Breast epithelium (tissue), 4 donors: Measurements from ENCODE around the gene GRM4. TPM values are rescaled to one million over a fixed set of nuclear protein-coding genes. Genes with fewer than 3 reads are reported as not detected.

Experiments used
- DNase-seq, 2 donors: peaks; one replicate each; pipeline ENCODE4 v3.0.0-alpha.2; 2019; ENCODE audit warnings: low spot score in 2 of 2
- H3K27ac ChIP-seq, 2 donors: fragments of 200-600 bp; sonication (generic) in 1 of 2; one replicate each; pipeline ENCODE4 v1.5.1; 2016 to 2019; ENCODE audit warnings: mild to moderate bottlenecking in 1 of 2
- H3K27me3 ChIP-seq, 2 donors: fragments of 200-600 bp; sonication (generic) in 1 of 2; one replicate each; pipeline versions ENCODE4 v1.5.1 to v1.6.0; 2017 to 2019; ENCODE audit warnings: control low read depth in 1 of 2, mild to moderate bottlenecking in 1 of 2
- H3K36me3 ChIP-seq: fragments of 200-600 bp; one replicate; pipeline ENCODE4 v1.5.1; 2019
- H3K4me1 ChIP-seq, 2 donors: fragments of 200-600 bp; sonication (generic); one replicate each; pipeline ENCODE4 v1.5.1; 2016 to 2019; ENCODE audit warnings: control low read depth in 1 of 2
- H3K4me3 ChIP-seq, 3 donors: fragments of 200-600 bp; sonication (generic); 1 replicate in 2 of 3; 2 replicates in 1 of 3; pipeline ENCODE4 v1.5.1; 2016 to 2019; ENCODE audit warnings: mild to moderate bottlenecking in 3 of 3, moderate library complexity in 2 of 3
- H3K9me3 ChIP-seq, 2 donors: fragments of 200-600 bp; sonication (generic) in 1 of 2; one replicate each; pipeline ENCODE4 v1.5.1; 2016 to 2019; ENCODE audit warnings: control low read depth in 1 of 2
- POLR2A ChIP-seq: fragments of 450-650 bp; IDR thresholded peaks from one replicate; pipeline ENCODE4 v1.6.1; 2016; ENCODE audit warnings: antibody characterized with exemption, mild to moderate bottlenecking, moderate library complexity
- POLR2AphosphoS5 ChIP-seq, 3 donors: sonication (generic); formaldehyde crosslinking; IDR thresholded peaks; one replicate each; pipeline ENCODE4 v1.6.1; 2017; ENCODE audit warnings: antibody characterized with exemption in 3 of 3
- intact Hi-C: fragments of 100-400 bp; cut with DNase I; formaldehyde crosslinking; loops from one replicate; pipeline ENCODE4 v1.15.1; 2023; ENCODE audit warnings: low total_unique reads
- total RNA-seq, 3 donors: library from RNA; depleted of rRNA; stranded (reverse); fragments of >200 nt; gene quantifications; one replicate each; pipeline ENCODE4 v1.1.0, GENCODE V29; 2016
- TF ChIP-seq, protein P1 (sequence below), 3 donors: fragments of 450-650 bp; IDR thresholded peaks; one replicate each; pipeline ENCODE4 v1.5.1; 2016 to 2017; ENCODE audit warnings: antibody characterized with exemption in 3 of 3, mild to moderate bottlenecking in 3 of 3, moderate library complexity in 3 of 3

The GRM4 gene
- total RNA-seq, 3 donors from 2014 or later = not detected

GRCh38 chr6:34041385-34041784 is 104.5 kb downstream of the GRM4 start:
- Histone ChIP-seq H3K36me3 (no peaks in the 10 kb centered on the region), H3K27me3 (no peaks in the 10 kb centered on the region), H3K4me1 (no peaks in the 10 kb centered on the region), H3K27ac (no peak overlapping the region), H3K9me3 (no peaks in the 10 kb centered on the region), H3K4me3 (no peak overlapping the region)
- intact Hi-C loops = no loop called here
- no peak for TF ChIP-seq POLR2A
- TF ChIP-seq, protein P1, sequence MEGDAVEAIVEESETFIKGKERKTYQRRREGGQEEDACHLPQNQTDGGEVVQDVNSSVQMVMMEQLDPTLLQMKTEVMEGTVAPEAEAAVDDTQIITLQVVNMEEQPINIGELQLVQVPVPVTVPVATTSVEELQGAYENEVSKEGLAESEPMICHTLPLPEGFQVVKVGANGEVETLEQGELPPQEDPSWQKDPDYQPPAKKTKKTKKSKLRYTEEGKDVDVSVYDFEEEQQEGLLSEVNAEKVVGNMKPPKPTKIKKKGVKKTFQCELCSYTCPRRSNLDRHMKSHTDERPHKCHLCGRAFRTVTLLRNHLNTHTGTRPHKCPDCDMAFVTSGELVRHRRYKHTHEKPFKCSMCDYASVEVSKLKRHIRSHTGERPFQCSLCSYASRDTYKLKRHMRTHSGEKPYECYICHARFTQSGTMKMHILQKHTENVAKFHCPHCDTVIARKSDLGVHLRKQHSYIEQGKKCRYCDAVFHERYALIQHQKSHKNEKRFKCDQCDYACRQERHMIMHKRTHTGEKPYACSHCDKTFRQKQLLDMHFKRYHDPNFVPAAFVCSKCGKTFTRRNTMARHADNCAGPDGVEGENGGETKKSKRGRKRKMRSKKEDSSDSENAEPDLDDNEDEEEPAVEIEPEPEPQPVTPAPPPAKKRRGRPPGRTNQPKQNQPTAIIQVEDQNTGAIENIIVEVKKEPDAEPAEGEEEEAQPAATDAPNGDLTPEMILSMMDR (IDR thresholded peaks at IDR 0.05) = no peak
- no peak for TF ChIP-seq POLR2AphosphoS5 (IDR thresholded peaks at IDR 0.05)
- DNase-seq = no peak

DNA sequence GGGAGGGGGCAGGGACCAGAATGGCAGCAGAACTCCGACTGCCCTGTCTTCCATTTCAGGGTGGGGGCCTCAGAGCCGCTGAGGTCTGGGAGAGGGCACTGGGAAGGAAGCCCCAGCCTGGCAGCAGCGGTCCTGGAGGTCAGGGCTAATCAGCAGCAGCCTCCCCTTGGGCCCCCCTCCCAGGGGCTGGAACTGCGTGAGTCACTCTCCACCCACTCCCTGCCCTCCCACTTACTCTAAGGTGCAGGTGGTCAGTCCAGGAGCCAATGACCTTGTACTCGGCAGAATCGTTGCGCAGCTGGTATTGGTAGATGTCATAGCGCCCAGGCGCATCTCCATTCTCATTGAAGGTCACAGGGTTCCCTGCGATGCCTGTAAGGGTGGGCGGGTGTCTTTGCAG is 105.9 kb downstream of the GRM4 start:
- DNase-seq = no peak
- Histone ChIP-seq H3K27me3 (no peaks in the 10 kb centered on the region), H3K9me3 (no peaks in the 10 kb centered on the region), H3K27ac (no peak overlapping the region), H3K4me1 (no peaks in the 10 kb centered on the region), H3K36me3 (no peaks in the 10 kb centered on the region), H3K4me3 (no peak overlapping the region)
- intact Hi-C loops = no loop called here
- TF ChIP-seq POLR2AphosphoS5 (IDR thresholded peaks at IDR 0.05) = no peak
- TF ChIP-seq, protein P1 (IDR thresholded peaks at IDR 0.05) = no peak
- TF ChIP-seq POLR2A = no peak

GRCh38 chr6:34037151-34037550 is 108.7 kb downstream of the GRM4 start:
- no peak for DNase-seq
- Histone ChIP-seq H3K27me3 (no peaks in the 10 kb centered on the region), H3K27ac (no peak overlapping the region), H3K4me1 (no peaks in the 10 kb centered on the region), H3K4me3 (no peak overlapping the region), H3K9me3 (no peaks in the 10 kb centered on the region), H3K36me3 (no peaks in the 10 kb centered on the region)
- intact Hi-C loops = no loop called here
- TF ChIP-seq POLR2A (no peak), POLR2AphosphoS5 (IDR thresholded peaks at IDR 0.05) (no peak)
- TF ChIP-seq, protein P1 (IDR thresholded peaks at IDR 0.05) = no peak

GRCh38 chr6:34036357-34037069 is 109.4 kb downstream of the GRM4 start:
- Histone ChIP-seq H3K4me1 (no peaks in the 10 kb centered on the region), H3K36me3 (no peaks in the 10 kb centered on the region), H3K4me3 (no peak overlapping the region), H3K9me3 (no peaks in the 10 kb centered on the region), H3K27ac (no peak overlapping the region), H3K27me3 (no peaks in the 10 kb centered on the region)
- intact Hi-C loops = no loop called here
- TF ChIP-seq POLR2A (no peak), POLR2AphosphoS5 (IDR thresholded peaks at IDR 0.05) (no peak)
- TF ChIP-seq, protein P1 (IDR thresholded peaks at IDR 0.05) = no peak
- DNase-seq = no peak

DNA sequence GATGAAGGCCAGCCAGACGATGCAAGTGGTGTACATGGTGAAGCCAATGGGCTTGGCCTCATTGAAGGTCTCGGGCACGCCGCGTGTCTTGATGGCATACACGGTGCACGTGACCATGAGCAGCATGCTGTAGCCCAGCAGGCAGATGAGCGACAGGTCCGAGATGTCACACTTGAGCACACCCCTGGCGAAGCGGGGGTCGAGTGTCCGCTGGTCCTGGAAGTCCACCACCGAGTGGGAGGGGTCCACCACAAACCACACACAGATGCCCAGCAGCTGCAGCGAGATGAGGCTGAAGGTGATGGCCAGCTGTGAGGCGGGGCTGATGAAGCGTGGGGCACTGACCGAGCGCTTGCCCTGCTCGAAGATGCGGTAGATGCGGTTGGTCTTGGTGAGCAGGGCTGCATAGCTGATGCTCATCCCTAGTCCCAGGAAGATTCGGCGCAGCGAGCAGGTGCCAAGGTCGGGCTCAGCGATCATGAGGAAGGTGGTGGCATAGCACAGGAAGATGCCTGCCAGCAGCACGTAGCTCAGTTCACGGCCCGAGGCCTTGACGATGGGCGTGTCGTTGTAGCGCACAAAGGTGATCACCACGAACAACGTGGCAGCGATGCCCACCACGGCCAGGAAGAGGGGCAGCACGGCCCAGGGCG is 110.1 kb downstream of the GRM4 start:
- Histone ChIP-seq H3K4me1 (no peaks in the 10 kb centered on the region), H3K9me3 (no peaks in the 10 kb centered on the region), H3K27ac (no peak overlapping the region), H3K36me3 (no peaks in the 10 kb centered on the region), H3K27me3 (no peaks in the 10 kb centered on the region), H3K4me3 (no peak overlapping the region)
- no peak for DNase-seq
- intact Hi-C loops = no loop called here
- TF ChIP-seq POLR2A = no peak
- TF ChIP-seq POLR2AphosphoS5 (IDR thresholded peaks at IDR 0.05) = no peak
- TF ChIP-seq, protein P1 (IDR thresholded peaks at IDR 0.05) = no peak
